HG03439 (cell line): ENCODE data around the gene UPK1B.

Experiments used
- ATAC-seq: cut with Tn5 transposase; IDR thresholded peaks from one replicate; pipeline ENCODE4 v1.9.1; 2021; ENCODE audit warnings: mild to moderate bottlenecking, moderate library complexity; ENCODE audit not compliant: unreplicated experiment

The UPK1B gene

GRCh38 chr3:119245778-119246177 is 72.4 kb downstream of the UPK1B start:
- ATAC-seq = no peak
